Lung (tissue), 12 donors: ENCODE measurements around the gene NTN3. TPM values are rescaled to one million over a fixed set of nuclear protein-coding genes. Genes with fewer than 3 reads are reported as not detected.
A peak's percentile ranks its signal among the peaks of the same experiment; 100 is the strongest.

Experiments used
- ATAC-seq: fragments of 200-7000 bp; cut with Tn5 transposase; one replicate; pipeline ENCODE4 v1.9.1; 2020; ENCODE audit warnings: moderate number of reproducible peaks; ENCODE audit not compliant: insufficient read depth, low FRiP score
- DNase-seq, 3 donors: peaks; one replicate each; pipeline ENCODE4 v3.0.0-alpha.2; 2013 to 2017
- H3K27ac ChIP-seq, 2 donors: one replicate each; pipeline ENCODE4 v1.5.1; 2013; ENCODE audit warnings: mild to moderate bottlenecking in 2 of 2, moderate library complexity in 2 of 2, control low read depth in 1 of 2, inconsistent platforms in 1 of 2, low read depth in 1 of 2, low read length in 1 of 2
- H3K27me3 ChIP-seq, 3 donors: one replicate each; pipeline ENCODE4 v1.5.1; 2013; ENCODE audit warnings: low read length in 2 of 3; ENCODE audit not compliant: control insufficient read depth in 3 of 3, insufficient read depth in 3 of 3
- H3K36me3 ChIP-seq, 4 donors: one replicate each; pipeline ENCODE4 v1.5.1; 2013; ENCODE audit warnings: low read length in 4 of 4, mild to moderate bottlenecking in 1 of 4, moderate library complexity in 1 of 4; ENCODE audit not compliant: control insufficient read depth in 4 of 4, insufficient read depth in 4 of 4
- H3K4me1 ChIP-seq, 5 donors: one replicate each; pipeline ENCODE4 v1.5.1; 2013; ENCODE audit warnings: low read length in 5 of 5, mild to moderate bottlenecking in 2 of 5, moderate library complexity in 1 of 5; ENCODE audit not compliant: control insufficient read depth in 5 of 5, insufficient read depth in 5 of 5
- H3K4me3 ChIP-seq: one replicate; pipeline ENCODE4 v1.5.1; 2013; ENCODE audit warnings: mild to moderate bottlenecking, control low read depth, moderate library complexity
- H3K9ac ChIP-seq, 2 donors: one replicate each; pipeline ENCODE4 v1.5.1; 2013; ENCODE audit warnings: low read length in 2 of 2, control low read depth in 1 of 2; ENCODE audit not compliant: insufficient read depth in 1 of 2
- H3K9me3 ChIP-seq, 4 donors: one replicate each; pipeline ENCODE4 v1.5.1; 2013; ENCODE audit warnings: low read length in 3 of 4, mild to moderate bottlenecking in 1 of 4, moderate library complexity in 1 of 4; ENCODE audit not compliant: control insufficient read depth in 4 of 4, insufficient read depth in 3 of 4
- WGBS, 2 donors: extraction: QIAGEN DNeasy Blood & Tissue Kit; methylation state at CpG; one replicate each; pipeline ENCODE4 v1.1.7; 2013; 5-methylcytosine and 5-hydroxymethylcytosine counted together
- polyA plus RNA-seq, 2 donors: library from polyadenylated mRNA; stranded (reverse); fragments of 200-250 nt; gene quantifications; one replicate each; pipeline ENCODE4 v1.2.1, GENCODE V29; 2013
- total RNA-seq, 2 donors: library from RNA; depleted of rRNA in 1 of 2; stranded (reverse); fragments of >200 nt in 1 of 2; gene quantifications; one replicate each; pipeline ENCODE4 v1.2.1, GENCODE V29; 2014 to 2021
- TF ChIP-seq, protein P1 (sequence below): IDR thresholded peaks from 2 replicates; pipeline ENCODE4 v1.5.1; 2012; ENCODE audit warnings: mild to moderate bottlenecking; ENCODE audit errors: control extremely low read depth, extremely low read depth
- donor health status: control.
- donor health status: control.
- donor health status: Bipolar disorder and iron deficiency.
- donor health status: healthy.
- donor health status: DM: yes; HTN: yes; CAD: no.

Gene NTN3
- total and polyA plus RNA-seq, 4 donors = 0.06 to 2.4 TPM; not detected in 2

DNA sequence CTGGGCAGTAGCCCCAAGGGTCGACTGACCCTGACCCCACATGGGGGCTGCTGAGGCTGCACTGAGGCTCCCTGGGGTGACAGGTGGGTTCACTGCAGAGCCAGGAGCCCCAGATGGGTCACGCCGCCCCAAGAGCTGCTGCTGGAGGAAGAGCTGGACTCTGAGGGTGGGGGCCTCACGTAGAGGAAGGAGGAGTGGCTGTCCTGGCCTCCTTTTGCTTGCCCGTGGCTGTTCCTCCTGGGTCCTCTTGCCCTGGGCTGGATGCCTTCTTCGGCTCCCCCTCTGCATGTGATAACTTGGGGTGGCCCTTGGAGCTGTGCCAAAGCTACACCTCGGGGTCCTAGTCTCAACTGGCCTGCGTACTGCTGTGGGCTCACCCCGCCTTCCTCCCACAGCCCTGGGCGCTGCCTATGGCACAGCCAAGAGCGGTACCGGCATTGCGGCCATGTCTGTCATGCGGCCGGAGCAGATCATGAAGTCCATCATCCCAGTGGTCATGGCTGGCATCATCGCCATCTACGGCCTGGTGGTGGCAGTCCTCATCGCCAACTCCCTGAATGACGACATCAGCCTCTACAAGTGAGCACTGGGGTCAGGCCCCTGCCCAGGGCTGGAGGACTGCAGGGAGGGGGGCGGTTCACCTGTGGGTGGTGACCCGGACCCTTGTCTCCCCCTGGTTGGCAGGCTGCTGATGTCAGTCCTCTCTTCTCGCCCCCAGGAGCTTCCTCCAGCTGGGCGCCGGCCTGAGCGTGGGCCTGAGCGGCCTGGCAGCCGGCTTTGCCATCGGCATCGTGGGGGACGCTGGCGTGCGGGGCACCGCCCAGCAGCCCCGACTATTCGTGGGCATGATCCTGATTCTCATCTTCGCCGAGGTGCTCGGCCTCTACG, 48.0 kb downstream of the NTN3 start:
- Histone ChIP-seq H3K4me3 (no peak overlapping the region), H3K4me1 (peaks cover 18 to 40% (median 25%) of the 10 kb centered on the region in 5 donors), H3K27me3 (no peaks in the 10 kb centered on the region), H3K36me3 (peaks cover 0 to 25% (median 7%) of the 10 kb centered on the region in 4 donors), H3K9ac (no peak overlapping the region), H3K9me3 (no peaks in the 10 kb centered on the region), H3K27ac (peak overlapping the region; percentile 55 to 65)
- no peak for DNase-seq
- TF ChIP-seq, protein P1, sequence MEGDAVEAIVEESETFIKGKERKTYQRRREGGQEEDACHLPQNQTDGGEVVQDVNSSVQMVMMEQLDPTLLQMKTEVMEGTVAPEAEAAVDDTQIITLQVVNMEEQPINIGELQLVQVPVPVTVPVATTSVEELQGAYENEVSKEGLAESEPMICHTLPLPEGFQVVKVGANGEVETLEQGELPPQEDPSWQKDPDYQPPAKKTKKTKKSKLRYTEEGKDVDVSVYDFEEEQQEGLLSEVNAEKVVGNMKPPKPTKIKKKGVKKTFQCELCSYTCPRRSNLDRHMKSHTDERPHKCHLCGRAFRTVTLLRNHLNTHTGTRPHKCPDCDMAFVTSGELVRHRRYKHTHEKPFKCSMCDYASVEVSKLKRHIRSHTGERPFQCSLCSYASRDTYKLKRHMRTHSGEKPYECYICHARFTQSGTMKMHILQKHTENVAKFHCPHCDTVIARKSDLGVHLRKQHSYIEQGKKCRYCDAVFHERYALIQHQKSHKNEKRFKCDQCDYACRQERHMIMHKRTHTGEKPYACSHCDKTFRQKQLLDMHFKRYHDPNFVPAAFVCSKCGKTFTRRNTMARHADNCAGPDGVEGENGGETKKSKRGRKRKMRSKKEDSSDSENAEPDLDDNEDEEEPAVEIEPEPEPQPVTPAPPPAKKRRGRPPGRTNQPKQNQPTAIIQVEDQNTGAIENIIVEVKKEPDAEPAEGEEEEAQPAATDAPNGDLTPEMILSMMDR = no peak
- no peak for ATAC-seq
- 83 to 85% methylated on average over 38 to 39 of the region's 39 CpGs for WGBS, 2 donors

DNA sequence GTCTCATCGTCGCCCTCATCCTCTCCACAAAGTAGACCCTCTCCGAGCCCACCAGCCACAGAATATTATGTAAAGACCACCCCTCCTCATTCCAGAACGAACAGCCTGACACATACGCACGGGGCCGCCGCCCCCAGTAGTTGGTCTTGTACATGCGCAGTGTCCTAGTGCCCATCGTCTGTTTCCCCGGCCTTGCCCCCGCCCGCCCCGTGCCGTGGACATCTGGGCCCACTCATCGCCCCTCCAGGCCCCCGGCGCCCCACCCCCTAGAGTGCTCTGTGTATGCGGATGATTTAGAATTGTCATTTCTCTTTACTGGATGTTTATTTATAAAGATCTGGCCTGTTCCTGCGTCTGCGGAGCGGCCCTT, 48.6 kb downstream of the NTN3 start:
- Histone ChIP-seq H3K4me1 (peaks cover 18 to 40% (median 25%) of the 10 kb centered on the region in 5 donors), H3K27me3 (no peaks in the 10 kb centered on the region), H3K4me3 (no peak overlapping the region), H3K9me3 (no peaks in the 10 kb centered on the region), H3K36me3 (peaks cover 3 to 32% (median 9%) of the 10 kb centered on the region in 4 donors), H3K9ac (no peak overlapping the region), H3K27ac (peak overlapping the region; percentile 55 to 65)
- WGBS, 2 donors = 54 to 61% methylated on average over 22 of the region's 22 CpGs
- TF ChIP-seq, protein P1 = no peak
- no peak for DNase-seq
- ATAC-seq = no peak

DNA sequence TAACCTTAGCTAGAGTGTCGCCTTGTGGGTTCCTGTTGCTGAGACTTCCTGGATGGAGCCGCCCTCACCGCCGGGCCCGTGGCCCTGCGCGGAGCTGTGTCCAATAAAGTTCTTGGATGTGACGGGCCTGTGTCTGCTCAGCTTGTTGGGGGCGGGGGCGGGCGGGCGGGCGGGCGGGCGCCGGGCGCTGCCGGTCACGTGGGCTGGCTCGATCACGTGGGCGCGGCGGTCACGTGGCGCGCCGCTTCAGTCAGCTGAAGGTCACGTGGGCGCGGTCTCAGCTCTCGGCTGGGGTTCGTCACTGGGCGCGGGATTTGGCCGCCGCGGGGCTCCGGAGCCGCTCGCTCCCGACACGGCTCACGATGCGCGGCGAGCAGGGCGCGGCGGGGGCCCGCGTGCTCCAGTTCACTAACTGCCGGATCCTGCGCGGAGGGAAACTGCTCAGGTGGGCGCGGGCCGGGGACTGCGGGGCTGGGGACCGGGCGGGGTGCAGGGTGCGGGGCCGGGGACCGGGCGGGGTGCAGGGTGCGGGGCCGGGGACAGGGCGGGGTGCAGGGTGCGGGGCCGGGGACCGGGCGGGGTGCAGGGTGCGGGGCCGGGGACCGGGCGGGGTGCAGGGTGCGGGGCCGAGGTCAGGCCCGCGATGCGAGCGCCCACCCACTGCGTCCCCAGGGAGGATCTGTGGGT, 49.1 kb downstream of the NTN3 start, which contains the start of gene AMDHD2:
Gene AMDHD2, plus strand, starts transcription at position 275 of the 687 bp plus-strand sequence. Its CDS starts 88 bp downstream, at position 363.
- H3K36me3 ChIP-seq = peaks cover 3 to 36% (median 11%) of the 10 kb centered on the region in 4 donors
- no peaks in the 10 kb centered on the region for H3K27me3 ChIP-seq
- peaks cover 16 to 39% (median 24%) of the 10 kb centered on the region in 5 donors for H3K4me1 ChIP-seq
- H3K4me3 ChIP-seq = peak within 1 kb of the TSS; percentile 89
- WGBS, 2 donors = 0 to 1% methylated on average over 52 to 83 of the region's 83 CpGs
- DNase-seq = peak; percentile 90 to 95 (median 92)
- H3K9ac ChIP-seq = peak within 1 kb of the TSS in 1 of 2 donors; percentile 58
- no peaks in the 10 kb centered on the region for H3K9me3 ChIP-seq
- TF ChIP-seq, protein P1 = no peak
- peak; percentile 69 for ATAC-seq
- peak within 1 kb of the TSS; percentile 65 to 83 for H3K27ac ChIP-seq
